Panc1 (cell line): ENCODE measurements around the gene CDK14.

Source experiments
- CTCF ChIP-seq: fragments of 450-650 bp; IDR thresholded peaks from 2 replicates; pipeline ENCODE4 v1.5.1; 2017; ENCODE audit warnings: mild to moderate bottlenecking
- POLR2AphosphoS5 ChIP-seq: IDR thresholded peaks from 2 replicates; pipeline ENCODE4 v1.6.1; 2012; ENCODE audit warnings: mild to moderate bottlenecking, low read depth, low read length, moderate library complexity
- REST ChIP-seq, 2 experiments: IDR thresholded peaks; 2 replicates each; pipeline ENCODE4 v1.6.1; 2011 to 2012; ENCODE audit warnings: low read depth in 2 of 2, control low read depth in 1 of 2, low read length in 1 of 2, mild to moderate bottlenecking in 1 of 2, moderate library complexity in 1 of 2; ENCODE audit not compliant: insufficient read depth in 1 of 2
- SIN3A ChIP-seq: IDR thresholded peaks from 2 replicates; pipeline ENCODE4 v1.6.1; 2012; ENCODE audit warnings: low read depth, mild to moderate bottlenecking, low read length, moderate library complexity, borderline replicate concordance; ENCODE audit not compliant: insufficient read depth

- TF ChIP-seq SIN3A (no peak), POLR2AphosphoS5 (no peak), CTCF (no peak), REST (IDR thresholded peaks at IDR 0.05; ENCODE audit: insufficient read depth in 1 of 2, low read depth in 2 of 2, low read length in 1 of 2) (no peak)
These were observed 228.5 kb downstream of the CDK14 start for GRCh38 chr7:90824386-90825307.
